ENCODE data around the gene CFH.
"Not testable (repeated sequence)": the region's sequence is repeated elsewhere in the genome, so short reads cannot be mapped to it uniquely, and the experiment has no call there.

Gene CFH

GRCh38 chr1:196651637-196652215 lies at the start of gene CFH:
Gene CFH, plus strand, starts transcription at chr1:196652043. Its CDS starts 75 bp downstream, at chr1:196652118.
- DNase-seq = no peak

- no peak for DNase-seq
These were observed 48.2 kb upstream of the CFH start for GRCh38 chr1:196603651-196604050.

GRCh38 chr1:196607981-196608380 lies 43.9 kb upstream of the CFH start:
- DNase-seq = no peak

DNA sequence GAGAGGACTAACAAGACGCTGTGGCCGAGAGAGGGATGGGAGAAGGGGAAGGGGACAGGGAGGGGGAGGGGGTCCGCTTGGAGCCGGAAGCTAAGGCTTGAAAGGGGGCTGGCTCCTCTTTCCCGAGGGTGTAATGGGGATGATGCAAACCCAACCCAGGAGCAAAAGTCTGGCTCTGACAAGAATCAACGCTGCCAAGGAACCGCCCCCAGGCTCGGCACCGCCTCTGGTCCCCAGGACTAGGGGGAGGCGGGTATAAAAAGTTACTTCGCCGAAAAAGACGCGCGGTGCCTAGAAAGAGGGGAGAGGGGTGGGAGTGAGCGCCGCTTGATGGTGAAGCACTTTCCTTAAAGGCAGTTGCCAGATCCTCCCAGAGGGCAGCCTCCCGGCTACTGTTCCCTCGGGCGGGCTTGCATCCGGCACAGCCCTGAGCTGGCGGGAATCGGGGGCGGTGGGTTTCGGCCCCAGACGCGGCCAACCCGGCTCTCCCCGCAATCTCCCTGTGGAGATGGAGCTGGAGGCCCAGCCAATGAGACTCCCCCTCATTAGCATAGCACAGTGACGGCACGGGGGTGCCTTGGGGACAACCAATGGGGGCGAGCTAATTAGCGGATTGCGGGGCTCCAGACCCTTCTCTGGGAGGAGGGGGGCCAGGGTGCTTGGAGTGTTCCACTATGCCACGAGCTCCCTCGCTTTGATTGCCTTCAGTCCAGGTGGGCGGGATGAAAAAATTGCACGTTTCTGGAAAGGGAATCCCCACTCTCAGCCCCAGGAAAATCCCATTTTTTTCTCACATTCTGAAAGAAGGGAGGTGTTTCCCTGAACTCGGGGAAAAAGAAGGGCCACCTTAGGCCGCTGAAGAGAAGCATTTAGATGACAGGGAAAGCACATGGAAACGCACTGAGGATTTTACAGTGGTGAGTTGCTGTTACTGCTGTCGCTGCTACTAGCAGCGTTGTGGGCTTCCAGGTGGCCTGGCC lies 43.2 kb upstream of the CFH start, which contains the start of gene KCNT2:
Gene KCNT2 (minus strand): TSS at position 51 of the 980 bp plus-strand sequence. CDS start 131 bp downstream, outside the sequence.
- peak; percentile 81 for DNase-seq

DNA sequence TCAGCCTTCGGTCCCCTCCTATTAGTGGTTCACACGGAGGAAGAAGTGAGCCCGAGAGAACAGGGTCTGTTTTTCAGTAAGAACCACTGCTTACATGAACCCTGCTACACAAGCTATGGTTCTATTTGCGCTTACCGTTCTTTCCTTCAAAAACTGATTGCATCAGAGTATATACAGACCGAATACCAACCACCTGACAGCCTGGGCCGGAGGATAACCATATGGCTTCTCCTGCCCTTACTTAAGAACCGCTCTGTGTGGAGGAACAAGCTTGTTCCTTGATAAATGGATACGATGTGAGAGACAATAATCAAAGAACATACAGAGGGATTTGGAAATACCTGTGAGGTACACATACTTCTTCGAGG lies 42.5 kb upstream of the CFH start:
- no peak for DNase-seq

- no peak for DNase-seq
These were observed 40.0 kb upstream of the CFH start for GRCh38 chr1:196611873-196612272.

DNA sequence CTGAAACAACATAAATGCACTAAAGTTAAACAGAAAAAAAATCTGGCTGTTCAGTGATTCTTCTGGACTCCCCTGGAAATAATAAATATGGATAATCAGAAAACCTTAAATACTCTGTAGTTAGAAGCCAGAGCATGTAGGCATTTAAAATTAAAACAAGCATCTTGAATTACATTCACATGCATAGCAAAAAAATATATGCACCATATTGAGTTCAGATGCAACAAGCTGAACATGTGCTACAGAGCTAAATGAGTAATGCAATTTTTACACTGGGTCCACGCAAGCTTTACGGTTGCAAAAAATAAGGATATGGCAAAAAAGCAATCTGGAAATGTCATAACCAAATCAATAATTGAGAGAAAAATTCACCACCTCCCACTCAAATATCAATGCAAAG lies 32.1 kb upstream of the CFH start:
- DNase-seq = no peak

DNA sequence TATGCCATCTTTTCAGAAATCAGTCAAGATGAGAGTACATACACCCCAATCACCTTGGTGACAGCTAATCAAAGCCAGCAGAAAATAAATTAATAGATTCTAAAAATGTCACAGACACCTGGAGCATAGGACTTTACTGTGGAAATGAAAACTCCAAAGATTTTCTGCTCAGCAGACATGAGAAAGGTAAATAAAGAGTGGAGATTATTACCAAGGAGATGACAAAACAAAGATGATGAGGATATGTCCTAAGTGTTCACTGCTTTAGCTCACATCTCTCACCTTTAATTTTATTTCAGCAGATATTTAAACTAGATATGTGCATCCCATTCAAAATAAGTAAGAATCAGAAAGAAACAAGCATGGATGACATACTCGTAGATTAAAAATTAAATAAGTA lies 28.8 kb upstream of the CFH start:
- DNase-seq = no peak

DNA sequence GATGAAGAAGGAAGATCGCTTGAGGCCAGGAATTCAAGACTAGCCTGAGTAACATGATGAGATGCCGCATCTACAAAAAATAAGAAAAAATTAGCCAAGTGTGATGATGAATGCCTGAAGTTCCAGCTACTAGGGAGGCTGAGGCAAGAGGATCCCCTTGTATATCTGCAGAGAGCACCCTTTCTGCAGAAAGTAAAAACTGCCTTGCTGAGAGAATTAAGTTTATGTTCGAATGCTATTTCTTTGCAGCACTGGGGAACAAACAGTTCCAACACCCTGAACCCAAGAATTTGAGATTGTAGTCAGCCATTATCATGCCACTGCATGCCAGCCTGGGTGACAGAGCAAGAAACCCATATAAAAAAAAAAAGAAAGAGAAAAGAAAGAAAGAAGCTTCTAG lies 23.0 kb upstream of the CFH start:
- no peak for DNase-seq

GRCh38 chr1:196637606-196638005 lies 14.2 kb upstream of the CFH start:
- DNase-seq = no peak

- DNase-seq = no peak
These were observed 13.4 kb upstream of the CFH start for GRCh38 chr1:196638466-196638865.

- DNase-seq = not testable (repeated sequence)
These were observed 12.6 kb upstream of the CFH start for GRCh38 chr1:196639291-196639690.

- no peak for DNase-seq
These were observed 10.9 kb upstream of the CFH start for GRCh38 chr1:196640976-196641375.

GRCh38 chr1:196649990-196650389 lies 1.9 kb upstream of the CFH start:
- DNase-seq = no peak

- DNase-seq = no peak
These were observed 1.4 kb upstream of the CFH start for GRCh38 chr1:196650403-196650802.

GRCh38 chr1:196651079-196651478 lies 764 bp upstream of the CFH start:
- no peak for DNase-seq

DNA sequence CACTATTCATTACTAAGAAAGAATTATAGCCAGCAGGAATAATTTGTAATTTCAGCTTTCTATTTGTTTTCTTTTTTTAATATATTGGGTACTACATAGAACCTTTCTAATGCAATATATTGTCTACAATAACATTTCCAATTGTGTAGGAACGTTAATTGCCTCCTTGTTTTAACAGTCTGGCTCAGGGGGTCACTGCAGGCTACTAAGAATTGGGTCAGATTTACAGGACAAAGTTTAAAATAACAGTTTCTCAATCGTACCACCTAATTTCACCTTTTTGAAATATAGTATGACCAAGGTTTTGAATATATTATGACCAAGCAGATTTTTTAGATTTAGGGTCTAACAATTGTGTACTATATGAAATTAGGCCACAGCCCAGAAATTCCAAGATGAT lies 2.4 kb downstream of the CFH start:
- no peak for DNase-seq

DNA sequence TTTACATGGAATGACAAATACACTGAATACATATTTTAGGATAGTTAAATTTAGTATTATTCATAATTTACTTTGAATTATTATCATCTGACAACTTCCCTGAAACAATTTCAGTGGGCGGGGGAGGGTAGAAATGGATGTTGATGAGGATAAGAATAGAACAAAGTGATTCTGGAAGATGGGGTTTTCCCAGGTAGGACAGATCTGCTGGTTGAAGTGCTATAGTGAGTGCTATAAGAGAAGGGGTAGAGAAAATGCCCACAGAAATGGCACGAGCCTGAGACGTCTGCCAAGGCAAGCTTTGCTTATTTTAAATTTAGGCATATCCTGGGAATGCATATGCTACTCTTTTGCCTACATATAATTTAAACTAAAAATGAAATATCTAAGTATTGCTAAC lies 3.2 kb downstream of the CFH start:
- DNase-seq = no peak

DNA sequence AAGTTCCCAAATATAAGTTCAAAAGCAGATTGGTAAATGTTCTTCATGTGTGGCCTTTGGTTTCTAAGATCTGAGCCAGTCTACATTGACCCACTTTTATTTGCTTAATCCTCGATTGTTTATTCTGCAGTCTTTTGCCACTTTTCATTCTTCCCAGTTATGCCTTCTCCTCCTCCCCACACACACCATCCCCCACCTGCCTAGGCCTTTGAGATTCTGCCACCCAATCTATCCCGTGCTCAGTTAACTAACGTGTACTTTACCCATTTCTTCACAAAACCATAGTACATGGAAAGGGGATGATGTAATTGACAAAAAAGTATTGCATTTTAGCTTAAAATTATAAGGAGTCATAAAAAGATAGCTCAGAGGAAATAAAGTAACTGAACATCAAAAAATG lies 3.7 kb downstream of the CFH start:
- no peak for DNase-seq

GRCh38 chr1:196659471-196659870 lies 7.6 kb downstream of the CFH start:
- no peak for DNase-seq

GRCh38 chr1:196660272-196660671 lies 8.4 kb downstream of the CFH start:
- no peak for DNase-seq

- DNase-seq = peak; percentile 8
These were observed 9.0 kb downstream of the CFH start for GRCh38 chr1:196660852-196661251.

DNA sequence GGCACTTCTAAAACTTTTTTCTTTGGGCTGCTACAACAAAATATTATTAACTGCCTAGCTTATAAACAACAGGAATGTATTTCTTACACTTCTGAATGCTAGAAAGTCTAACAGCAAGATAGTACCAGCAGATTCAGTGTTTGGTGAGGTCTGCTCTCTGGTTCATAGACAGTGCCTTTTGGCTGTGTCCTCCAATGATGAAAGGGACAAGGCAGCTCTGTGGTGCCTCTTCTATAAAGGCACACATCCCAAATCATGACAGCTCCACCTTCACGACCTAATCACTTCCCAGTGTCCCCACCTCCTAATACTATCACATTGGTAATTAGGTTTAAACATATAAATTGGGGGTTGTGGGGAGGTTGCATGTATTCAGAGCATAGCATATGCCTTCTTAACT lies 9.5 kb downstream of the CFH start:
- DNase-seq = no peak

DNA sequence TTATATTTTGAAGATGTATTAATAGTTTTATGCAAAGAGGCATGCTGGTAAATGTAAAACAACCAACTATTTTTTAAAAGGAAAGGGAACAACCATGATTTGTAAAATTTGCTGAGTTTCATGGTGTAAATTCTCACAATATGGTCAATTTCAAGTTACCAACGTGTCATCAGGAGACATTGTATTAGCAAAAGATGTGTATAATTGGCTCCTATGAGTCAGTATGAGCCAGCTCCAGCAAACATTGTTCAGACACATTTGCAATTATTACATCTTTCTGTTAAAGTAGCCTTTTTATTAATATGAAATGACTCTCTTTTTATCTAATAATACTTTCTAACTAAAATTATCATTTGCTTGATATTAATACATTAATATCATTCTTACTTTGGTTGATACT lies 15.3 kb downstream of the CFH start:
- DNase-seq = no peak

Data from NCI-H774 (cell line).